Measurements from ENCODE around the gene TMEM255B.
"Not testable (repeated sequence)": the region's sequence is repeated elsewhere in the genome, so short reads cannot be mapped to it uniquely, and the experiment has no call there.

Gene TMEM255B

GRCh38 chr13:113758651-113759524, at the start of gene TMEM255B:
TMEM255B (plus strand) TSS chr13:113759226; CDS start chr13:113759270, 44 bp downstream.
- no peak for DNase-seq (ENCODE audit: low read depth)

- no peak for DNase-seq (ENCODE audit: low read depth)
These were observed 36.1 kb upstream of the TMEM255B start for GRCh38 chr13:113722921-113723320.

- DNase-seq (ENCODE audit: low read depth) = no peak
These were observed 35.5 kb upstream of the TMEM255B start for GRCh38 chr13:113723410-113724015.

- no peak for DNase-seq (ENCODE audit: low read depth)
These were observed 34.8 kb upstream of the TMEM255B start for GRCh38 chr13:113724016-113724758.

GRCh38 chr13:113724780-113725315, 34.2 kb upstream of the TMEM255B start:
- no peak for DNase-seq (ENCODE audit: low read depth)

GRCh38 chr13:113725329-113726105, 33.5 kb upstream of the TMEM255B start:
- DNase-seq (ENCODE audit: low read depth) = not testable (repeated sequence)

GRCh38 chr13:113726106-113726821, 32.8 kb upstream of the TMEM255B start:
- not testable (repeated sequence) for DNase-seq (ENCODE audit: low read depth)

- DNase-seq (ENCODE audit: low read depth) = no peak
These were observed 32.0 kb upstream of the TMEM255B start for GRCh38 chr13:113726961-113727411.

- DNase-seq (ENCODE audit: low read depth) = no peak
These were observed 30.4 kb upstream of the TMEM255B start for GRCh38 chr13:113728571-113729054.

GRCh38 chr13:113729187-113730019, 29.6 kb upstream of the TMEM255B start:
- DNase-seq (ENCODE audit: low read depth) = no peak

- no peak for DNase-seq (ENCODE audit: low read depth)
These were observed 28.8 kb upstream of the TMEM255B start for GRCh38 chr13:113730258-113730691.

- DNase-seq (ENCODE audit: low read depth) = no peak
These were observed 28.2 kb upstream of the TMEM255B start for GRCh38 chr13:113730831-113731191.

GRCh38 chr13:113731192-113732175, 27.5 kb upstream of the TMEM255B start:
- no peak for DNase-seq (ENCODE audit: low read depth)

- no peak for DNase-seq (ENCODE audit: low read depth)
These were observed 26.7 kb upstream of the TMEM255B start for GRCh38 chr13:113732176-113732960.

GRCh38 chr13:113732961-113733950, 25.8 kb upstream of the TMEM255B start:
- no peak for DNase-seq (ENCODE audit: low read depth)

GRCh38 chr13:113734099-113734825, 24.8 kb upstream of the TMEM255B start:
- no peak for DNase-seq (ENCODE audit: low read depth)
